Pons (tissue), 1 donor: Measurements from ENCODE around the gene DMRTC2.
"Not testable (repeated sequence)": the region's sequence is repeated elsewhere in the genome, so short reads cannot be mapped to it uniquely, and the experiment has no call there.

ENCODE experiments used
- DNase-seq: peaks from one replicate; pipeline ENCODE4 v3.0.0-alpha.2; 2016; ENCODE audit warnings: low spot score

The DMRTC2 gene

GRCh38 chr19:41871573-41872383 is 26.9 kb downstream of the DMRTC2 start:
- no peak for DNase-seq

GRCh38 chr19:41872384-41872774 is 27.5 kb downstream of the DMRTC2 start:
- no peak for DNase-seq

DNA sequence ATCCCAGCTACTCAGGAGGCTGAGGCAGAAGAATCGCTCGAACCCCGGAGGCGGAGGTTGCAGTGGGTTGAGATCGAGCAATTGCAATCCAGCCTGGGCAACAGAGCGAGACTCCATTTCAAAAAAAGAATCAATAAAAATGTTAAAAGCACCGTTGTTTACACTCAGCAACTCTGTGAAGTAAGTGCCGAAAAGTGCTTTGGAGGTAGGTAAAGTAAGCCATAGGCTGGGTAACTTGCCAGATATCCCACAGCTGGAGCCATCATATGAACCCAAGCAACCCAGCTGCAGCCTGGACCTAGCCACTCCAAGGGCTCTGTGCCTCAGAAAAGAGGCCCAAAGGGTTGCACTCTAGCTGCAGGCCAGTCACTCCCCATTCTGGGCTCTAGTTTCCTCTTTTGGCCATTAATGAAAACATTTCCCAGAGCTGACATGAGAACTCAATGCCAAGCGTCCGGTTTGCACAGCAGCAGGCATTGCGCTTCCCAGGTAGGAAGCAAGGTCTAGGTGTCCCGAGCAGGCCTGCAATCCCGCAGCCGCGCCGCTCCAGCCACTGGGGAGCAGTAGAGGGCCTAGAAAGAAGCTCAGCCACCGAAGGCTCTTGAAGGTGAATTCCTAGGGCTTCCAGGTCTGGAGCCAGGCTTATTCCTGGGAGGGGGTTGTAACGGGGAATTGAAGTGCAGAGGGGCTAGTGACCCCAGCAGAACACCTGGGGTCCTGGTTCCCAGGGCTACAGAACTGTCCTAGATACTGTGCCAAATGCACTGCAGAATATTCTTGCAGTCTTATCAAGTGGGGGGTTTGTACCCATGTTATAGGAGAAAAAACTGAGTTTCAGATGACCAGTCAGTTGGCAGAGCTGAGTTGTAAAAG is 28.2 kb downstream of the DMRTC2 start:
- DNase-seq: peak; percentile 54

DNA sequence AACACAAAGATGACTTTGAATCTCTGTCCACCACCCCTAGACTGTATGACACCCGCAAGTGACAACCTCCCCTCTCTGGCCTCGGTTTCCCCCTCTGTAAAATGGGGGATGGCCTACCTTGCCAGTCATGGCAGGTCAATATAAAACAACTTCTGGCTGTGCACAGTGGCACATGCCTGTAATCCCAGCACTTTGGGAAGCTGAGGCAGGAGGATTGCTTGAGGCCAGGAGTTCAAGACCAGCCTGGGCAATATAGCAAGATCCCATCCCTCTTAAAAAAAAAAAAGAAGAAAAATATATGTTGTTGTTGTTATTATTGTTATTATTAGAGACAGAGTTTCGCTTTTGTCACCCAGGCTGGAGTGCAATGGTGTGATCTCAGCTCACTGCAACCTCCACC is 31.1 kb downstream of the DMRTC2 start:
- not testable (repeated sequence) for DNase-seq

DNA sequence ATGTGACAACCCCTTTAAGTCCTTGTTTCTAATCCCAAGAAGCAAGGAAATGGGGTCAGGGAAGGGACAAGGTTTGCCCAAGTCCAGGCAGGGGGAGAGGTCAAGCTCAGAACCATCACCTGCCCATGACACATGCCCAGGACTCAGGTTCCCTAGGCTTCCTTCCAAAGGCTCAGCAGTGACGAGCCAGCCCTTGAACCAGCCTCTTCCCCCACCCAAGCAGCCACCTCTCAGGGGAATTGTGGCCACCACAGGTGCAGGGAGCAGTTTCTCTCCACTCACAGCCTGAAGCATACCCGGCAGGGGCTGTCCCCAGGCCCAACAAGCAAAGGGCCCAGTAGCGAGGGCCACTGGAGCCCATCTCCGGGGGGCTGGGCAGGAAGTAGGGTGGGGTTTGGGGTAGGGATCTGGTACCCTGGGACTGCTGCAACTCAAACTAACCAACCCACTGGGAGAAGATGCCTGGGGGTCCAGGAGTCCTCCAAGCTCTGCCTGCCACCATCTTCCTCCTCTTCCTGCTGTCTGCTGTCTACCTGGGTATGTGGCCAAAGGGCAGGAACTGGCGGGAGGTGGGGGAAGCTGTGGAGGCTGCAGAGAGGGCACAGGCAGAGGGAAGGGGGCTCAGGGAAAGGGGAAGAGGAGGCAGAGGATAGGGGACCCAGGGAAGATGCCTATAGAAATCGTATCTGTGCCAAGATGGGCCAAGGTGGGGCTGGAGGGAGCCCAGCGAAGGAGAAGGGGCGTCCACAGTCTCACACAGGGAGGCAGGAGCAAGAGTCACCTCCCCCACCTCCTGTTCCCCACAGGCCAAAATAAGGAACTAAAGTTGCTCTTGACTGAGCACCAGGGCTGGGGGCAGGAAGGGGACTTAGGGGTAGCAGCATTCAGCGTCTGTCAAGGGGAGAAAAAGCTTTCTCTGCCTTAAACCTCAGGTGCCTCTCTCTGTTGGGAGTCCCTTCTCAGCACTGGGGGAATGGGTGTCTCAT is 32.3 kb downstream of the DMRTC2 start, which contains the start of gene CD79A:
Gene CD79A, plus strand, starts transcription at position 433 of the 986 bp plus-strand sequence. Its CDS starts 26 bp downstream, at position 459.
- no peak for DNase-seq

DNA sequence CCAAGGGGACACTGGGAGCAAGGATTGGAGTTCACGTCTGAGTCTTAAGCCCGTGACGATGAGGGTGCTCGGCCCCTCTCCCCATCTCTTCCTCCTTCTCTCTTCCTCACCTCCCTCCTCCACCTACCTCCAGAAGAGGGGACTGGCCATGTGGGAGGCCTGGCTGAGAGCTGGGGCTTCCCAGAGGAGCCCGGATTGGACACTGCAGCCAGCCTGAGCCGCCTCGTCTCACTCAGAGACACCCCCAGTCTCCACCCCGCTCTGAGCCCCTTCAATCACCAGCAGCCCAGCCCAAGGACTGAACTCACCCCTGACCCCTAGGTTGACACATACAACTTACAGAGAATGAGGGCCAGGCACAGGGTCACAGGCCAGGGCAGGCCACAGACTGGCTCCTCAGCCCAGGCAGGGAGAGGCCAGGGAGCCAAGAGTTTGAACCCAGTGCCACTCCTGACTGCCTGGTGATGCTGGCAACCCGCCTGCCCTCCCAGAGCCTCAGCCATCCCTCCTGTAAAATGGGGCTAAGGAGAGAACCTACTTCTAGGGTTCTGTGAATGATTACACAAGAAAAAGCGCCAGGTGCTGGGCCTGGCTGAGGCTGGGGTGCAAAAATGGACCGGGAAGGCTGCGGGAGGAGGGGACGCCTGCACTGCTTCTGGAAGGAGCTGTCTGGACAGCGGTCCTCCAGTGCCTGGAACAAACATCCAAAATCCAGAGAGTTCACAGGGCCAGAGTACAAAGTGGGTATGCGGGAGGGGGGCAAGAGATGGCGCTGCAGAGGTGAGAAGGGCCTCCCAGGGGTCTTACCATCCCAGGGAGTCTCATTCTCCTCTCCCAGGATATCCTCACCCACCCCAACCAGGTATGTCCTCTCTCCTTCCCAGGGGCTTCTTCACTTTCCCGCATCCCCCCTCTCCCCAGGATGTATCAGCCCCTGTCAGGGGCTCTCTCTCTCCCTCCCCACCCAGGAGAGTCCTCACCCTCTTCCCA is 33.4 kb downstream of the DMRTC2 start:
- no peak for DNase-seq

GRCh38 chr19:41879080-41879479 is 34.2 kb downstream of the DMRTC2 start:
- no peak for DNase-seq

GRCh38 chr19:41879670-41880328 is 35.0 kb downstream of the DMRTC2 start:
- DNase-seq: no peak

DNA sequence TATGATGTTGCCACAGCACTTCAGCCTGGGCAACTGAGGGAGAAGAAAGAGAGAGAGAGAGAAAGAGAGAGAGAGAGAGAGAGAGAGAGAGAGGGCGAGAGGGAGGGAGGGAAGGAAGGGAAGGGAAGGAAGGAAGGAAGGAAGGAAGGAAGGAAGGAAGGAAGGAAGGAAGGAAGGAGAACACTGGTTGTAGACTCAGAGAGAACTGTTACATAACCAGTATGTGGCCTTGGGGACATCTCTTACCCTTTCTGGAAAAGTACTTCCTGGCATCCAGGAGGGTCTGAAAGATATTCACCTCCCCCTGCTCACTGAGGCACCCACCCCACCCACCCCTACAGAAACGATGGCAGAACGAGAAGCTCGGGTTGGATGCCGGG is 35.5 kb downstream of the DMRTC2 start:
- no peak for DNase-seq

GRCh38 chr19:41882568-41883462 is 38.0 kb downstream of the DMRTC2 start, which contains the start of gene ARHGEF1:
TSS of gene ARHGEF1 (plus strand) at chr19:41883184. CDS start at chr19:41888083, 4,899 bp downstream.
- DNase-seq: no peak

- no peak for DNase-seq
These were observed 38.6 kb downstream of the DMRTC2 start for GRCh38 chr19:41883463-41883820.

GRCh38 chr19:41883821-41884733 is 39.2 kb downstream of the DMRTC2 start:
- peak; percentile 95 for DNase-seq

GRCh38 chr19:41886761-41887710 is 42.2 kb downstream of the DMRTC2 start:
- DNase-seq: no peak

GRCh38 chr19:41887711-41888382 is 43.0 kb downstream of the DMRTC2 start:
- peak; percentile 84 for DNase-seq

DNA sequence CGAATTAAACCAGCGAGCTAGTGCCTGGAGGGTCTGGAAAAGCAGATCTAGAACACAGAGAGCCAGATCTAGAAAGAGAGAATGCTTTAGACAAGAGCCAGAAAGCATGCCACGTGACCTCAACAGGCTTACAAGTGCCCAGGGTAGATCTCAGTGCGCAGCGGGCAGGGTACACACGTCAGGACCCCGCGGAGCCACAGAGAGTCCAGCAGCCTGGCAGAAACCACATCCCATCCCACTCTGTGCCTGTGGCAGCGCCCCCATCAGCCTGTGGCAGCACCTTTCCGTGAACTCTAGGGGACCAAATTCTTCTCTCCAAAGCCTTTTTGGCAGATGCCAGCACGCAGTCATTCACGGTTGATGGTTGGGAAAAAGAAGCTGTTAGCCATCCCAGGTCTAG is 44.1 kb downstream of the DMRTC2 start:
- DNase-seq: no peak

DNA sequence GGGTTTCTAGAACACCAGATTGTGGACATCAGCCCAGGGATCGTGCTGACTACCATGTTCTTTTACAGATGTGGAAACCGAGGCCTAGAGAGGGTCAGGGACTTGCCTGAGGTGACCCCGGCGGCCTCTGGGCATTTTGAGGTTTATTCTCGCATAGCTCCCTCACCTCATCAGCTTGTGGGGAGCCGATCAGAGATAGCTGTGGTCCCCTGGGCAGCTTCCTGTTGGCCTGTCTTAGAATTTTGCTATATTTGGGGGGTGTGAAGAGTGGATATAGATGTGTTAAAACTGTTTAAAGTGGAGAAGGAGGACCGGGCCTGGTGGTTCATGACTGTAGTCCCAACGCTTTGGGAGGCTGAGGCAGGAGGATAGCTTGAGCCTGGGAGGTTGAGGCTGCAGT is 45.1 kb downstream of the DMRTC2 start:
- no peak for DNase-seq
